Right lobe of liver (tissue), 4 donors: ENCODE measurements around the gene ZNF562.

Experiments
- CTCF ChIP-seq, 4 donors: fragments of 200-600 bp in 3 of 4; fragments of 450-650 bp in 1 of 4; IDR thresholded peaks; one replicate each; pipeline versions ENCODE4 v1.5.1 to v1.8.0; 2016 to 2022; ENCODE audit warnings: antibody characterized with exemption in 4 of 4, mild to moderate bottlenecking in 2 of 4
- POLR2A ChIP-seq: fragments of 450-650 bp; IDR thresholded peaks from one replicate; pipeline ENCODE4 v1.6.1; 2017; ENCODE audit warnings: antibody characterized with exemption, mild to moderate bottlenecking
- donor health status: DM: no; HTN: no; CAD: no.
- donor health status: DM: no; HTN: no; CAD: no.
- donor health status: DM: no; HTN: yes; CAD: no.

- no peak for TF ChIP-seq POLR2A
- no peak for TF ChIP-seq CTCF (IDR thresholded peaks at IDR 0.05)
These were observed 16.1 kb downstream of the ZNF562 start for GRCh38 chr19:9658769-9659168.
